Raji (cell line): Measurements from ENCODE around the gene TRPC4AP.

Source experiments
- POLR2A ChIP-seq: IDR thresholded peaks from 2 replicates; pipeline ENCODE4 v1.6.1; 2011; ENCODE audit warnings: low read depth, low read length, control low read depth; ENCODE audit not compliant: insufficient read depth

TRPC4AP gene

GRCh38 chr20:35092524-35093266 lies at the start of gene TRPC4AP:
TRPC4AP (minus strand) TSS chr20:35092807; CDS start chr20:35092781, 26 bp downstream.
- peak; percentile 70 for TF ChIP-seq POLR2A

- TF ChIP-seq POLR2A = no peak
Measured at GRCh38 chr20:35135867-35136586, 43.4 kb upstream of the TRPC4AP start.

- TF ChIP-seq POLR2A = no peak
Measured at GRCh38 chr20:35134880-35135279, 42.3 kb upstream of the TRPC4AP start.

GRCh38 chr20:35134472-35134871 lies 41.9 kb upstream of the TRPC4AP start:
- TF ChIP-seq POLR2A = no peak

GRCh38 chr20:35133735-35134134 lies 41.1 kb upstream of the TRPC4AP start:
- no peak for TF ChIP-seq POLR2A

GRCh38 chr20:35133031-35133430 lies 40.4 kb upstream of the TRPC4AP start:
- TF ChIP-seq POLR2A = no peak

- TF ChIP-seq POLR2A = no peak
Measured at GRCh38 chr20:35131934-35132333, 39.3 kb upstream of the TRPC4AP start.

- TF ChIP-seq POLR2A = no peak
Measured at GRCh38 chr20:35129647-35130069, 37.1 kb upstream of the TRPC4AP start.

- TF ChIP-seq POLR2A = no peak
Measured at GRCh38 chr20:35125753-35126152, 33.1 kb upstream of the TRPC4AP start.

- TF ChIP-seq POLR2A = no peak
Measured at GRCh38 chr20:35122756-35123405, 30.3 kb upstream of the TRPC4AP start.

- TF ChIP-seq POLR2A = no peak
Measured at GRCh38 chr20:35121186-35121585, 28.6 kb upstream of the TRPC4AP start.

GRCh38 chr20:35120012-35120701 lies 27.6 kb upstream of the TRPC4AP start:
- no peak for TF ChIP-seq POLR2A

- no peak for TF ChIP-seq POLR2A
Measured at GRCh38 chr20:35117629-35118028, 25.0 kb upstream of the TRPC4AP start.

GRCh38 chr20:35117196-35117595 lies 24.6 kb upstream of the TRPC4AP start:
- TF ChIP-seq POLR2A = no peak

- no peak for TF ChIP-seq POLR2A
Measured at GRCh38 chr20:35116258-35116657, 23.7 kb upstream of the TRPC4AP start.

- no peak for TF ChIP-seq POLR2A
Measured at GRCh38 chr20:35115606-35116005, 23.0 kb upstream of the TRPC4AP start.
